A549 (cell line): Measurements from ENCODE around the gene HSH2D. TPM values are rescaled to one million over a fixed set of nuclear protein-coding genes. Genes with fewer than 3 reads are reported as not detected.

Source experiments
- BHLHE40 ChIP-seq: IDR thresholded peaks from 2 replicates; pipeline ENCODE4 v1.6.1; 2012; ENCODE audit warnings: low read depth, low read length, inconsistent platforms
- CEBPB ChIP-seq, 2 experiments: fragments of >200 bp in 1 of 2; sonication (Bioruptor Twin) in 1 of 2; formaldehyde crosslinking in 1 of 2; IDR thresholded peaks; 2 replicates each; pipeline ENCODE4 v1.6.1; 2012 to 2016
- CHD2 ChIP-seq: fragments of 150-350 bp; IDR thresholded peaks from 2 replicates; pipeline ENCODE4 v1.6.1; 2014; ENCODE audit warnings: low read length; ENCODE audit not compliant: partially characterized antibody
- HDAC2 ChIP-seq: fragments of 200-600 bp; sonication (generic); IDR thresholded peaks from 2 replicates; pipeline ENCODE4 v1.6.1; 2016
- HOXB13 ChIP-seq: fragments of 250-450 bp; sonication (Bioruptor Pico); IDR thresholded peaks from 2 replicates; pipeline ENCODE4 v1.5.0; 2020; ENCODE audit warnings: low read depth, mild to moderate bottlenecking, moderate library complexity
- HOXB5 ChIP-seq: fragments of 250-450 bp; sonication (Bioruptor Pico); IDR thresholded peaks from 2 replicates; pipeline ENCODE4 v1.5.0; 2020; ENCODE audit warnings: mild to moderate bottlenecking, moderate library complexity
- JUNB ChIP-seq: fragments of >200 bp; sonication (Bioruptor Twin); formaldehyde crosslinking; IDR thresholded peaks from 2 replicates; pipeline ENCODE4 v1.6.1; 2016
- KDM1A ChIP-seq: fragments of 200-600 bp; sonication (generic); IDR thresholded peaks from 2 replicates; pipeline ENCODE4 v1.6.1; 2016; ENCODE audit warnings: low read depth, mild to moderate bottlenecking
- MAFK ChIP-seq: fragments of 450-650 bp; IDR thresholded peaks from 2 replicates; pipeline ENCODE4 v1.6.1; 2014; ENCODE audit not compliant: partially characterized antibody
- MAZ ChIP-seq: fragments of 150-350 bp; IDR thresholded peaks from 2 replicates; pipeline ENCODE4 v1.6.1; 2014; ENCODE audit warnings: antibody characterized with exemption, low read depth, low read length, borderline replicate concordance
- MYC ChIP-seq: IDR thresholded peaks from 2 replicates; pipeline ENCODE4 v1.6.1; 2012; ENCODE audit warnings: mild to moderate bottlenecking, inconsistent platforms, low read length, improper control_type of control experiment, borderline replicate concordance
- NPAS2 ChIP-seq: fragments of 250-450 bp; sonication (Bioruptor Pico); IDR thresholded peaks from 2 replicates; pipeline ENCODE4 v1.8.0; 2022; ENCODE audit warnings: mild to moderate bottlenecking, moderate library complexity, borderline replicate concordance
- PHF8 ChIP-seq: fragments of 200-600 bp; sonication (generic); IDR thresholded peaks from 2 replicates; pipeline ENCODE4 v1.6.1; 2016; ENCODE audit warnings: low read depth, mild to moderate bottlenecking, antibody characterized with exemption, moderate library complexity, borderline replicate concordance
- POLR2A ChIP-seq: IDR thresholded peaks from 2 replicates; pipeline ENCODE4 v1.6.1; 2012; ENCODE audit warnings: mild to moderate bottlenecking, low read length
- RARB ChIP-seq: fragments of 250-450 bp; sonication (Bioruptor Pico); IDR thresholded peaks from 2 replicates; pipeline ENCODE4 v1.8.0; 2021; ENCODE audit warnings: mild to moderate bottlenecking, moderate library complexity
- RFX5 ChIP-seq: fragments of 450-650 bp; IDR thresholded peaks from 2 replicates; pipeline ENCODE4 v1.7.1; 2014; ENCODE audit warnings: antibody characterized with exemption, mild to moderate bottlenecking, moderate library complexity
- SMC3 ChIP-seq: fragments of >200 bp; sonication (Bioruptor Twin); formaldehyde crosslinking; IDR thresholded peaks from 3 replicates; pipeline ENCODE4 v1.6.1; 2018; ENCODE audit warnings: inconsistent platforms
- SREBF2 ChIP-seq: fragments of 450-650 bp; IDR thresholded peaks from 2 replicates; pipeline ENCODE4 v1.6.1; 2014; ENCODE audit warnings: mild to moderate bottlenecking, moderate library complexity
- ZFP36 ChIP-seq: fragments of 450-650 bp; IDR thresholded peaks from 2 replicates; pipeline ENCODE4 v1.6.1; 2014; ENCODE audit warnings: borderline replicate concordance; ENCODE audit not compliant: partially characterized antibody
- ZSCAN20 ChIP-seq: fragments of 250-450 bp; sonication (Bioruptor Pico); IDR thresholded peaks from 2 replicates; pipeline ENCODE4 v1.8.0; 2022; ENCODE audit warnings: mild to moderate bottlenecking, moderate library complexity
- polyA plus RNA-seq, 4 experiments: library from polyadenylated mRNA; depleted of rRNA in 3 of 4; stranded (reverse); fragments of >200 nt; fragmentation: RNase III in 1 of 4; extraction: RNeasy Plus Mini Kit Qiagen cat#74134 plus additional on column Dnase treatment in 1 of 4; gene quantifications; 2 replicates in 3 of 4; 3 replicates in 1 of 4; pipeline ENCODE4 v1.2.3, GENCODE V29; 2011 to 2017
- TF ChIP-seq, protein P1 (sequence below): fragments of 450-650 bp; IDR thresholded peaks from 2 replicates; pipeline ENCODE4 v1.6.1; 2014; ENCODE audit warnings: antibody characterized with exemption
- TF ChIP-seq, protein P2 (sequence below): fragments of >200 bp; sonication (Bioruptor Twin); formaldehyde crosslinking; IDR thresholded peaks from 3 replicates; pipeline ENCODE4 v1.6.1; 2016
- TF ChIP-seq, protein P3 (sequence below): fragments of >200 bp; sonication (Bioruptor Twin); formaldehyde crosslinking; IDR thresholded peaks from 3 replicates; pipeline ENCODE4 v1.5.1; 2016
- TF ChIP-seq, protein P4 (sequence below): fragments of 250-450 bp; sonication (Bioruptor Pico); IDR thresholded peaks from 2 replicates; pipeline ENCODE4 v1.5.0; 2021; ENCODE audit warnings: mild to moderate bottlenecking, moderate library complexity, borderline replicate concordance
- TF ChIP-seq, protein P5 (sequence below): IDR thresholded peaks from 2 replicates; pipeline ENCODE4 v1.6.1; 2012
- TF ChIP-seq, protein P6 (sequence below): IDR thresholded peaks from 2 replicates; pipeline ENCODE4 v1.6.1; 2012; ENCODE audit warnings: low read depth, borderline replicate concordance
- TF ChIP-seq, protein P7 (sequence below): IDR thresholded peaks from 2 replicates; pipeline ENCODE4 v1.6.1; 2012

The HSH2D gene
- polyA plus RNA-seq, 2 of the 4 experiments (the other 2 are of a cell fraction), result 0.05 TPM; not detected in 1

DNA sequence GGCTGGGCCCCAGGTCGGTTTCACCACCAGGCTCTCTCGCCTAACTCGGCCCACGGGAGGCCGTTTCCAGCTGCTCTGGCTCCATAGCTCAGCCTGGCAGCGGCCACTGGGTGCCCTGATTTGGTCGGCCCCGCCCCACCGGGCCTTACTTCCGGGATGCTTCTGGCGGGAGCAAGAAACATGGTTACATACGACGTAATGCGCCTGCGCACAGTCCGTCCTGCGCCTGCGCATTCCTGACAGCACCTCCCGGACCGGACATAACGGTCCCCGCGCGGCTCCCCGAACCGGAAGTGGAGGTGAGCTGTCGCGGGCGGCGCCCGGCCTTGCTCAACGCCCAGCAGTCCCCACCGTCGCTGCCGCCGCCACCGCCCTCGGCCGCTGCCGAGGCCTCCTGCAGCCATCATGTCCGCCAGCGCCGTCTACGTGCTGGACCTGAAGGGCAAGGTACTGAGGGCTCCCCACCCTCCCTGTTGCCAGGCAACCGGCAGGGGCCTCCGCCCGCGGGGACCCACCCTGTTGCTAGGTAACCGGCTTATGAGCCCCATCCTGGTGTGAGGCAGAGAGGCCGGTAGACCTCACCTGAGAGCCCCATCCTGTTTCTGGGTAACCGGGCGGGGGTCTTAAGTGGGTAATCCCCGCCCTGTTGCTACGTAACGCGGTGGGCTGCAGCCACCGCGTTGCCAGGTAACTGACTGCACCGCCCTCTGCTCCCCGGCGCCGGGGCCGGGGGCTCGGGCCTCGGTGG lies 54.3 kb downstream of the HSH2D start, which contains the start of gene AP1M1 (continued):
- TF ChIP-seq PHF8, result peak; percentile 72; the same call in 1 of the 2 replicates
- TF ChIP-seq, protein P1, sequence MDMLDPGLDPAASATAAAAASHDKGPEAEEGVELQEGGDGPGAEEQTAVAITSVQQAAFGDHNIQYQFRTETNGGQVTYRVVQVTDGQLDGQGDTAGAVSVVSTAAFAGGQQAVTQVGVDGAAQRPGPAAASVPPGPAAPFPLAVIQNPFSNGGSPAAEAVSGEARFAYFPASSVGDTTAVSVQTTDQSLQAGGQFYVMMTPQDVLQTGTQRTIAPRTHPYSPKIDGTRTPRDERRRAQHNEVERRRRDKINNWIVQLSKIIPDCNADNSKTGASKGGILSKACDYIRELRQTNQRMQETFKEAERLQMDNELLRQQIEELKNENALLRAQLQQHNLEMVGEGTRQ, result no peak
- TF ChIP-seq, protein P2, sequence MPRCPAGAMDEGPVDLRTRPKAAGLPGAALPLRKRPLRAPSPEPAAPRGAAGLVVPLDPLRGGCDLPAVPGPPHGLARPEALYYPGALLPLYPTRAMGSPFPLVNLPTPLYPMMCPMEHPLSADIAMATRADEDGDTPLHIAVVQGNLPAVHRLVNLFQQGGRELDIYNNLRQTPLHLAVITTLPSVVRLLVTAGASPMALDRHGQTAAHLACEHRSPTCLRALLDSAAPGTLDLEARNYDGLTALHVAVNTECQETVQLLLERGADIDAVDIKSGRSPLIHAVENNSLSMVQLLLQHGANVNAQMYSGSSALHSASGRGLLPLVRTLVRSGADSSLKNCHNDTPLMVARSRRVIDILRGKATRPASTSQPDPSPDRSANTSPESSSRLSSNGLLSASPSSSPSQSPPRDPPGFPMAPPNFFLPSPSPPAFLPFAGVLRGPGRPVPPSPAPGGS, result no peak
- no peak for TF ChIP-seq HDAC2
- no peak for TF ChIP-seq CEBPB (IDR thresholded peaks at IDR 0.05)
- TF ChIP-seq, protein P3, sequence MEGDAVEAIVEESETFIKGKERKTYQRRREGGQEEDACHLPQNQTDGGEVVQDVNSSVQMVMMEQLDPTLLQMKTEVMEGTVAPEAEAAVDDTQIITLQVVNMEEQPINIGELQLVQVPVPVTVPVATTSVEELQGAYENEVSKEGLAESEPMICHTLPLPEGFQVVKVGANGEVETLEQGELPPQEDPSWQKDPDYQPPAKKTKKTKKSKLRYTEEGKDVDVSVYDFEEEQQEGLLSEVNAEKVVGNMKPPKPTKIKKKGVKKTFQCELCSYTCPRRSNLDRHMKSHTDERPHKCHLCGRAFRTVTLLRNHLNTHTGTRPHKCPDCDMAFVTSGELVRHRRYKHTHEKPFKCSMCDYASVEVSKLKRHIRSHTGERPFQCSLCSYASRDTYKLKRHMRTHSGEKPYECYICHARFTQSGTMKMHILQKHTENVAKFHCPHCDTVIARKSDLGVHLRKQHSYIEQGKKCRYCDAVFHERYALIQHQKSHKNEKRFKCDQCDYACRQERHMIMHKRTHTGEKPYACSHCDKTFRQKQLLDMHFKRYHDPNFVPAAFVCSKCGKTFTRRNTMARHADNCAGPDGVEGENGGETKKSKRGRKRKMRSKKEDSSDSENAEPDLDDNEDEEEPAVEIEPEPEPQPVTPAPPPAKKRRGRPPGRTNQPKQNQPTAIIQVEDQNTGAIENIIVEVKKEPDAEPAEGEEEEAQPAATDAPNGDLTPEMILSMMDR, result no peak
- TF ChIP-seq SREBF2, result no peak
- TF ChIP-seq POLR2A, result peak; percentile 54; the same call in 1 of the 2 replicates
- no peak for TF ChIP-seq KDM1A
- TF ChIP-seq HOXB5 (CRISPR knock-in tag), result no peak
- TF ChIP-seq MAFK, result no peak
- TF ChIP-seq, protein P4, sequence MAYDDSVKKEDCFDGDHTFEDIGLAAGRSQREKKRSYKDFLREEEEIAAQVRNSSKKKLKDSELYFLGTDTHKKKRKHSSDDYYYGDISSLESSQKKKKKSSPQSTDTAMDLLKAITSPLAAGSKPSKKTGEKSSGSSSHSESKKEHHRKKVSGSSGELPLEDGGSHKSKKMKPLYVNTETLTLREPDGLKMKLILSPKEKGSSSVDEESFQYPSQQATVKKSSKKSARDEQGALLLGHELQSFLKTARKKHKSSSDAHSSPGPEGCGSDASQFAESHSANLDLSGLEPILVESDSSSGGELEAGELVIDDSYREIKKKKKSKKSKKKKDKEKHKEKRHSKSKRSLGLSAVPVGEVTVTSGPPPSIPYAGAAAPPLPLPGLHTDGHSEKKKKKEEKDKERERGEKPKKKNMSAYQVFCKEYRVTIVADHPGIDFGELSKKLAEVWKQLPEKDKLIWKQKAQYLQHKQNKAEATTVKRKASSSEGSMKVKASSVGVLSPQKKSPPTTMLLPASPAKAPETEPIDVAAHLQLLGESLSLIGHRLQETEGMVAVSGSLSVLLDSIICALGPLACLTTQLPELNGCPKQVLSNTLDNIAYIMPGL (CRISPR knock-in tag), result no peak
- TF ChIP-seq, protein P5, sequence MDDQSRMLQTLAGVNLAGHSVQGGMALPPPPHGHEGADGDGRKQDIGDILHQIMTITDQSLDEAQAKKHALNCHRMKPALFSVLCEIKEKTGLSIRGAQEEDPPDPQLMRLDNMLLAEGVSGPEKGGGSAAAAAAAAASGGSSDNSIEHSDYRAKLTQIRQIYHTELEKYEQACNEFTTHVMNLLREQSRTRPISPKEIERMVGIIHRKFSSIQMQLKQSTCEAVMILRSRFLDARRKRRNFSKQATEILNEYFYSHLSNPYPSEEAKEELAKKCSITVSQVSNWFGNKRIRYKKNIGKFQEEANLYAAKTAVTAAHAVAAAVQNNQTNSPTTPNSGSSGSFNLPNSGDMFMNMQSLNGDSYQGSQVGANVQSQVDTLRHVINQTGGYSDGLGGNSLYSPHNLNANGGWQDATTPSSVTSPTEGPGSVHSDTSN, result no peak
- TF ChIP-seq CHD2, result no peak
- TF ChIP-seq, protein P6, sequence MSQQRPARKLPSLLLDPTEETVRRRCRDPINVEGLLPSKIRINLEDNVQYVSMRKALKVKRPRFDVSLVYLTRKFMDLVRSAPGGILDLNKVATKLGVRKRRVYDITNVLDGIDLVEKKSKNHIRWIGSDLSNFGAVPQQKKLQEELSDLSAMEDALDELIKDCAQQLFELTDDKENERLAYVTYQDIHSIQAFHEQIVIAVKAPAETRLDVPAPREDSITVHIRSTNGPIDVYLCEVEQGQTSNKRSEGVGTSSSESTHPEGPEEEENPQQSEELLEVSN, result peak; percentile 58; the same call in 1 of the 2 replicates
- no peak for TF ChIP-seq JUNB
- no peak for TF ChIP-seq MAZ
- TF ChIP-seq SMC3, result no peak
- no peak for TF ChIP-seq RARB
- TF ChIP-seq BHLHE40, result no peak
- TF ChIP-seq, protein P7, sequence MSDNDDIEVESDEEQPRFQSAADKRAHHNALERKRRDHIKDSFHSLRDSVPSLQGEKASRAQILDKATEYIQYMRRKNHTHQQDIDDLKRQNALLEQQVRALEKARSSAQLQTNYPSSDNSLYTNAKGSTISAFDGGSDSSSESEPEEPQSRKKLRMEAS, result peak; percentile 54; the same call in 1 of the 2 replicates
- TF ChIP-seq ZFP36, result no peak
- no peak for TF ChIP-seq HOXB13 (CRISPR knock-in tag)
- no peak for TF ChIP-seq MYC
- no peak for TF ChIP-seq ZSCAN20 (CRISPR knock-in tag)
- no peak for TF ChIP-seq RFX5
- no peak for TF ChIP-seq NPAS2 (CRISPR knock-in tag)
